GM20431 (cell line): Measurements from ENCODE around the gene CYP26C1.

Experiments
- in situ Hi-C: fragments of 300-500 bp; cut with MseI, MboI; formaldehyde crosslinking; loops from one replicate; pipeline ENCODE4 v1.15.0; 2020; ENCODE audit warnings: low sequenced_read_pairs; ENCODE audit not compliant: unreplicated experiment

The CYP26C1 gene

DNA sequence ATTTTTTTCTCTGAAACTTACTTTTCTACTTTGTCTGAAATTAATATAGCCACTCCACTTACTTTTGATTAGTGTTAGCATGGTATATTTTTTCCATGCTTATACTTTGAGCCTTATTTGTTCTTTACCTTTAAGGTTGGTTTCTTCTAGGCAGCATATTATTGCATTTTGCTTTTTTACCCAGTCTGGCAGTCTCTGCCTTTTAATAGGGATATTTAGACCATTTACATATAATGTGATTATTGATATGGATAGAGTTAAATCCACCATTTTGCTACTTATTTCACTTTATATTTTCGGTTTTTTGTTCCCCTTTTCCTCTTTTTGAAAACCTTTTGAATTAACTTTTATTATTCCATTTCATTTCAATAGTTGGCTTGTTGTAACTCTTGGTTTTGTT, 43.4 kb downstream of the CYP26C1 start:
- in situ Hi-C loops: no loop called here

DNA sequence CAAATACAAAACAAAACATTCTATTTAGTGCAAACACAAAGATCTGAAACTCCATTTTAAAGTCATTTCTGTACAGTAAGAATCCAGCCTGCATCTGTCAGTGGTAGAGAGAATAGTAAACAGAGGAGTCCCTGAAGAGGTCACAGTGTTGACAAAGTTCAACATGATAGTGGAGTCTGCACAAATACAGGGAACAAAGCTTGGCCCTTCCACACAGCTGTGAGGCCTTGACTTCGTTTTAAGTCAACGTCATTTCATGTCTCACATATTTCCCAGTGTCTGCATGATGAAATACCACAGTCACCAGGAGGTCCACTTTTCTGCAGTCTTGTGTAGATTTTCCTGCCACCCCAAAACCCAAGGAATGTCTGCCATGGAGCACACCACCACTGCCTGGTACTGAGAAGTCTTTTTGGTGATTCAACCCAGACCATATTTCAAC, 46.1 kb downstream of the CYP26C1 start:
- in situ Hi-C loops: no loop called here

DNA sequence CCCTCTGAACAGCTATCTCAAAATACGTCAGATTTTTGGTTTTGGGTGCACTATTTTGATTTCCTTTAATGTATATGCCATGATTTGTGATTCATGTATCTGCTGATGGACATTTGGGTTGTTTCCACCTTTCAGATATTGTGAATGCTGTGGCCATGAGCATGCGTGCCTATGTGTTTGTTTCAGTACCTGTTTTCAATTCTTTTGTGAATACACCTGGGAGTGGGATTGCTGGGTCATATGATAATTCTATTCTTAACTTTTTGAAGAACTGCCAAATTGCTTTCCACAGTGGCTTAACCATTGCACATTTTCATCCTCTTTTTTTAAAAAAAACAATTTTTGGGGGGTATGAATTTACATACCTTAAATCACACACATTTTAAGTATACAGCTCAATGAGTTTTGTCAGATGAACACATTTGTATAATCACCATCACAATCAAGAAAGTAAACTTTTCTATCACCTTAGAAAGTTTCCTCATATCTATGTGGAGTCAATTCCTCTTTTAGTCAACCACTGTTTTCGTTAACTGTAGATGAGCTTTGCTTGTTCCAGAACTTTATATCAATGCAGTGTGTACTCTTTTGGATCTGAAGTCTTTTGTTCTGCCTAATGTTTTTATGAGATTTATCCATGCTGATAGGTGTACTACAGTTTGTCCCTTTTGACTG, 50.0 kb downstream of the CYP26C1 start:
- in situ Hi-C loops: no loop called here

DNA sequence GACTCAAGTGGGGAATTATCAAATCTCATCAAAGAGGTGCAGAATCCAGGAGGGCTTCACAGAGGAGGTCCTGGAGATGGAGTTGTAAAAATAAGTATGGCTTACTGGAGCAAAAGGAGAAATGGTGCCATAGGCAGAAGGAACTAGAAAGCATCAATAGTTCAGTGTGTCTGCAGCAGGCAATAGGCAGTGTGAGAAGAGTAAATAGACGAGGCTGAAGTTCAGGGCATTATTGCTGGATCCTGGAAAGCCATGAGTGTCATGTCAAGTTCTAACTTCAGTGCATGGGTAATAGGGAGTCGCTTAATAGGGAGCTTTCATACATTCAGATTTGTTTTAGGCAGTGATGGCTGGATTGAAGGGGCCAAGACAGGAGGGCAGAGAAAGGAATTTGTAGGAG, 52.4 kb downstream of the CYP26C1 start:
- in situ Hi-C loops: no loop called here

DNA sequence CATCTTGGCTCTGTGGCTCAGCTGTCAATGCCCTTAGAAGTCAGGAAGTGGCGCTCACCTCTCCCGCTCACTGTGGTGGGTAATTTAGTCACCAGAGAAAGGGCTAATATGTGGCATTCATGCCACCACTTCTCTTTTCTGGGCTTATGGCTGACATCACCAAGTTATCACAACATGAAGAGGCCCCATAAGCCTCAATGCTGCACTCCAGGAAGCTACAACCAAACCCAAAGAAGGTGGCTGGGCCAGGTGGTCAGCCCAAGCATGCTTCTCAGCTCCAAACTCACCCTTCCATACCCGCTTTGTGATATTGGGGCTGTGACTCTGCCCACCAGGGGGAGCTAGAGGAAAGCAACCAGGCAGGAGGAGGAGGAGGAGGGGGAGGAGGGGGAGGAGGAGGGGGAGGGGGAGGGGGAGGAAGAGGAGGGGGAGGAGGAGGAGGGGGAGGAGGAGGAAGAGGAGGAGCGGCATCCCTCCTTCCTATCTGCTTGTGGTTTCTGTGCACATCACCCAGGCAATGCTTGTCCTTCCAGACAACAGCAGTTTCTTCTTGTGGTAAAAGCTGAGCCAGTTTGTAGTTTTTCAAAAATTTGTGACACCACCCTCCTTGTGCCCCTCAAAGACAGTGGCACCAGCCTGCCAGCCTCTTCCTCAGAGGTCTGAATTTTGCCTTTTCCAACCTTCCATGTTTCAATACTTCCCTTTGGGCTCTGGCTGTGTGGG, 55.2 kb downstream of the CYP26C1 start:
- in situ Hi-C loops: no loop called here
